ENCODE data around the gene ECHS1.
"Not testable (repeated sequence)": the region's sequence is repeated elsewhere in the genome, so short reads cannot be mapped to it uniquely, and the experiment has no call there.

The ECHS1 gene

DNA sequence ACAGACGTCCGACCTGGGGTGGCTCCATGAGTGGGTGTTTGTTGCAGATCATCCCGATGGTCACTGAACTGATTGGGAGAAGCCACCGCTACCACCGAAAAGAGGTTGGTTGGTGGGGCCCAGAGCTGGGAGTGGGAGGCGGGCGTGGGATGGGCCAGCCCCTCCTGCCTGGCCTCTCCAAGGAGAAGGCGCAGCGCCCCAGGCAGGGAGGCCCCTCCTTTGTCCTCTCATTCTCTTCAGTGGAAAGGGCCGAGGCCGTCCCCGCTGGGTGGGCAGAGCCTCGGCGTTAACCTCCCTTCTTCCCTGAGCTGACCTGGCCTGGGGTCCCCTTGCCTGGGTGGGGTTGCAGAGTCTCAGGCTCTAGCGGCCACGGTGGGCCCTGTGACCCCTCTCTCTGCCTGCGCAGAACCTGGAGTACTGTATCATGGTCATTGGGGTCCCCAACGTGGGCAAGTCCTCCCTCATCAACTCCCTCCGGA is 26.0 kb upstream of the ECHS1 start:
- DNase-seq (ENCODE audit: low read depth, low spot score), result no peak

- DNase-seq (ENCODE audit: low read depth, low spot score), result no peak
Observed at GRCh38 chr10:133397938-133398337, 24.8 kb upstream of the ECHS1 start.

DNA sequence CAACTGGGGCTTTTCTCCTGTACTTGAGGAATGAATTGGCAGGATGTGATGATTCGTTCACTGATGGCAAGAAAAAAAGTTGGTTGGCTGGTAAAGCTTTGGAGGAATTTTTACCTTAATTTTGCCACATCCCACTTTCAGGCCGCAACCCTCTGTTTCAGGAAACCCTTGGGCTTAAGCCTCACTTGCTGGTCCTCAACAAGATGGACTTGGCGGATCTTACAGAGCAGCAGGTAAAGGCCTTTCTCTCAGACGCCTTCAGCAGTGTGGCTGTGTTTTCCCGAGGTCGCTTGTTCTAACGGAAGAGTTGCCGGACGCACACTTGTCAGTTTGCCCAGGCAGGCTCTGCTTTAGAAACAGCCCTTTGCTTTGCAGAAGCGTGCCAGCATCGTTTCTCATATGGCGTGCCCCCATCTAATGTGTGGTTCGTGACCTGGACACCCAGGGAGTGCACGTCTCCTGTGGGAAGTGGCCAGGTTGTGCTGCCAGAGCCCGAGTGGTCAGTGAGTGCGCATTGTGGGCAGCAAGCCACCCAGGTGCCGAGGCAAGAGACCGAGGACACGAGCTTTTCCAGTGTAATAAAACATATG is 23.0 kb upstream of the ECHS1 start:
- no peak for DNase-seq (ENCODE audit: low read depth, low spot score)

DNA sequence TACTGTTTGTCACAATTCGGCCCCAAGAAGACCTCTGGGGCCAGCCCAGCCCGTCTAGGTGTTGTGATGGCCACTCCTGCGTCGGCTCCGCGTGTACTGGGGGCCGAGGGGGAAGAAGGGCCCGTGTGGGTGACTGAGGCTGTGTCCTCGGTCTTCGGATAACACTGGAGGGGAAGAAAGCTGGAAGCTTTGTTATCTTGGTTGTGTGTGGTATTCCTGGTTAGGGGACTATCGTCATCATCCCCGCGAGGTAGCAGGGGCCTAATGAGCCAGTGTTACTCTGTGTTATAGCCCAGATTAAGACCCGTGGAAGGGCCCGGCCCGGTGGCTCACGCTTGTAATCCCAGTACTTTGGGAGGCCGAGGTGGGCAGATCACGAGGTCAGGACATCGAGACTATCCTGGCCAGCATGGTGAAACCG is 21.7 kb upstream of the ECHS1 start:
- no peak for DNase-seq (ENCODE audit: low read depth, low spot score)

DNA sequence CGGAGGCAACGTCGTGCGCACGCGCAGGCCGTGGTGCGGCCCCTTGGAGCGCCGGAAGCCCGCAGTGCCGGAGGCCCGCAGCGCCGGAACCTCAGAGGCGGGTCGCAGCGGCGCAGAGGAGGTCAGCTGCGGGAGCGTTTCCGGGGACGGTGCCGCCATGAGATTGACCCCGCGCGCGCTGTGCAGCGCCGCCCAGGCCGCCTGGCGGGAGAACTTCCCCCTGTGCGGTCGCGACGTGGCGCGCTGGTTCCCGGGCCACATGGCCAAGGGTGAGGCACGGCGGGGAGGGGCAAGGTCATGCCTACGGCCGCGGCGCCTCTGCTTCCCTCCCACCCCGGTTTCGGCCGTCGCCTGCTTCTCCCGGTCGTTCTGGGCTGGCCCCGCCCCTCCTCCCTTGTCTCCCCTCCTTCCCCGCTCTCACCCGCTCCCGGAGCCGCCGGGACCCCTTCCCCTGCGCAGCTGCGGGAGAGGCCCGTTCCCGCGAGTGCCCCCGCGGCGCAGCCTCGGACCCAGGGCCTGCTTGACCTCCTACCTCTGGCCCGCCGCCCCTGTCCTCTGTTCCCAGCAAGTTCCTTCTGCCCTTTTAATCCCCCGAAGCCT is 21.0 kb upstream of the ECHS1 start, which contains the start of gene MTG1:
MTG1 (plus strand) TSS at position 94 of the 600 bp plus-strand sequence; CDS start at position 158, 64 bp downstream.
- DNase-seq (ENCODE audit: low read depth, low spot score), result peak; percentile 86

DNA sequence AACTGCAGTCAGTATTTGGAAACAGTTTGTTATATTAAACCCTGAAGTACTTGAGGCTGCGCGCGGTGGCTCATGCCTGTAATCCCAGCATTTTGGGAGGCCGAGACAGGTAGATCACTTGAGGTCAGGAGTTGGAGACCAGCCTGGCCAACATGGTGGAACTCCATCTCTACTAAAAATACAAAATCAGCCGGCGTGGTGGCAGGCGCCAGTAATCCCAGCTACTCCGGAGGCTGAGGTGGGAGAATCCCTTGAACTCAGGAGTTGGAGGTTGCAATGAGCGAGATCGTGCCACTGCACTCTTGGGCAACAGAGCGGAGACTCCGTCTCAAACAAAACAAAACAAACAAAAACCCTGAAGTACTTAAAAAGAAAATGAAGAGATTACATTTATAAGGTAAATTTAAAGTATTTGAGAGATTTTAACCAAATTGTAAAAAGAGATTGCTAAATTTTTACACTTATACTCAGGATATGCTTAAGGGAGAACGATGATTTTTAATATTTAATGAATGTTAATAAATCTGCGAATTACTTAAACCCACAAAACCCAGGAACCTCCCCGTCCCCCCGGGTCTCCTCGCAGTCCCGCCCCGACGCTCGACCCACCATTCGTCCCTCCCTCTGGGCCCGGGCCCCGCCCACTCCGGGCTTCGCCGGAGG is 20.4 kb upstream of the ECHS1 start:
- DNase-seq (ENCODE audit: low read depth, low spot score), result no peak

DNA sequence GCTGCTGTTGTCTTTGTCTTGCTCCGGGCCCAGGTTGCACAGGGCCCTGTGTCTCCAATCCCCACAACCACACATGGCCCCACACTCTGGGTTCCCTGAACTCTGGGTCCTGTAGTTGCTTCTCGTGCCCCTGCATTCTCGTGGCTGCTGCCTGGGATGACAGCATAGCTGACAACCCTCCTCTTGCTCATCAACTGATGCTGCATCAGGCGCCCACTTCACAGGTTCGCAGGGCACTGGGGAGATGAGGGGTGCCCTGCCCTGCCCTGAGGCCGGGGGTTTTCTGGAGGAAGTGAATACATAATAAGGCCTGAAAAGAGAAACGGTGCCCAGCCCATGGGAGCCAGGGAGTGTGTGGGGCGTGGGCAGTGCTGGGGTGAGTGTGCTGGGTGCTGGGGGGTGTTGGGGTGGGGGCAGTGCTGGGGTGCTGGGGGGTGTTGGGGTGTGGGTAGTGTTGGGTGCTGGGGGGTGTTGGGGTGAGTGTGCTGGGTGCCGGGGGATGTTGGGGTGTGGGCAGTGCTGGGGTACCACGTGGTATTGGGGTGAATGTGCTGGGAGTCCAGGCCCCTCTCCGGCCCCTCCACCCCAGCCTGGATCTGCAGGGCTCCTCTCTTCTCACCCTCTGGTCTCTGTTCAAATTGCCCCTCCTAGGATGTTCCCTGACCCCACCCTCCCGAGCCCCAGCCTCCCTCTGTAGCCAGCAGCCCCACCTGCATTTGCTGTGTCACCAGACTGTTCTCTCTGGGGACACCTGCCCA is 18.8 kb upstream of the ECHS1 start:
- DNase-seq (ENCODE audit: low read depth, low spot score), result no peak

GRCh38 chr10:133391249-133391635 is 18.1 kb upstream of the ECHS1 start:
- DNase-seq (ENCODE audit: low read depth, low spot score), result no peak

- DNase-seq (ENCODE audit: low read depth, low spot score), result no peak
Observed at GRCh38 chr10:133390597-133391248, 17.6 kb upstream of the ECHS1 start.

DNA sequence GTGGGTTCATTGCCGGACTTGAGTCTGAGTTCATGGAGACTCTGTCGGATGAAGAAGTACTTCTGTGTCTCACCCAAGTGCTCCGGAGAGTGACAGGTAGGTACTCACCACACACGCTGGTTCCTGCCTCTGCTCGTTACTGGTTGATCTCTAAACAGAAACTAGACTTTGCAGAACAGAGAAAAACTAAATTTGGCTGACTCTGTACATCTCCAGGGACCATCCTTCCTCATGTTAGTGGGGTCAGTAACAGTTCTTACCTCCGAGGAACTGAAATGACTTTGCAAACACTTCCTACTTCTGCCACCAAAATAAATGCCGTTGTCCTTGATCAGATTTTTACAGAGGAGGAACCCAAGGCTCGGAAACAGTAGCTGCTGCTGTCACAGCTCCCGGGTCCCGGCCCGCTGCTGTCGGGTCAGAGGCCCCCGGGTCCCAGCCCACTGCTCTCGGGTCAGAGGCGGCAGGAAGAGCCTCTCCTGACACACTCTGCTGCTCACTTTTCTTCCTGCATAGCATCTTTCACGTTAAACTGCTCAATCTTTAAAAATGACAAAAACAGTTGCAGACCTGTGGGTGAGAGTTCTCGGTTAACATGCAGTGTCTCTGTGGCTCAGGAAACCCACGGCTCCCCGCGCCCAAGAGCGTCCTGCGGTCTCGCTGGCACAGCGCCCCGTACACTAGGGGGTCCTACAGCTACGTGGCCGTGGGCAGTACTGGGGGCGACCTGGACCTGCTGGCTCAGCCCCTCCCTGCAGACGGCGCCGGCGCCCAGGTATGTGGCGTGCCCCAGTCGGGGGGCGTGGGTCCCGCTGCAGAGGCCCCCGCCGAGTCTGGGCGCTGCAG is 16.0 kb upstream of the ECHS1 start:
- DNase-seq (ENCODE audit: low read depth, low spot score), result no peak

DNA sequence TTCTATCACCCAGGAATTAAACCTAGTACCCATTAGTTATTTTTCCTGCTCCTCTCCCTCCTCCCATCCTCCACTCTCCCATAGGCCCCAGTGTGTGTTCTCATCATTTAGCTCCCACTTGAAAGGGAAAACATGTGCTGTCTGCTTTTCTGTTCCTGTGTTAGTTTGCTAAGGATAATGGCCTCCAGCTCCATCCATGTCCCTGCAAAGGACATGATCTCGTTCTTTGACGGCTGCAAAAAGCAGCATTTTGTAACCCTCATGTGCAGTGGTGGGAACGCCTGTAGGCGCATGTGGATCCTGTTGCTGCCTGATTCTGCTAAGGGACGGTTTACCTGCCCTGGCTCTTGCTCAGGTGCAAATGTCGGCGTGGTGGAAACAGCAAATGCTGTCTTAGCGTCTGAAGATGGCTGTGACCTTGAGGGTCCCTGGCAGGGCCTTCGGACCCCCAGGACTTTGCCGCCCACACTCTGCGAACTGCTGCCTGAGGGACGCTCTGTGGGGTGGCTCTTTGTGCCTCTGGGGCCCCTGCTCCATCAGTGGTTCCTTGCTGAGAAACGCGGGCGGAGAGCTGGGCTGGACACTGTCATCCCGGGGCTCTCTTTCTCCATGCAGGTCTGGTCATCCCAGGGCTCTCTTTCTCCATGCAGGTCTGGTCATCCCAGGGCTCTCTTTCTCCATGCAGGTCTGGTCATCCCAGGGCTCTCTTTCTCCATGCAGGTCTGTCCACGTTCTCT is 15.2 kb upstream of the ECHS1 start:
- no peak for DNase-seq (ENCODE audit: low read depth, low spot score)

DNA sequence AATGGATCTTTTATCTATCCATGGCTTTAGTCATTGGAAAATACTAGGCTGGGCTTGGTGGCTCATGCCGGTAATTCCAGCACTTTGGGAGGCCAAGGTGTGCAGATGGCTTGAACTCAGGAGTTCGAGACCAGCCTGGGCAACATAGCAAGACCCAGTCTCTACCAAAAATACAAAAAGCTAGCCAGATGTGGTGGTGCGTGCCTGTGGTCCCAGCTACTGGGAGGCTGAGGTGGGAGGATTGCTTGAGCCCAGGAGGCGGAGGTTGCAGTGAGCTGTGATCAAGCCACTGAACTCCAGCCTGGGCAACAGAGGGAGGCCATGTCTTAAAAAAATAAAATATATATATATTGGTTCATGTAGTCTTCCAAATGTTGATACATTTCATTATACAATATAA is 13.8 kb upstream of the ECHS1 start:
- DNase-seq (ENCODE audit: low read depth, low spot score), result not testable (repeated sequence)

DNA sequence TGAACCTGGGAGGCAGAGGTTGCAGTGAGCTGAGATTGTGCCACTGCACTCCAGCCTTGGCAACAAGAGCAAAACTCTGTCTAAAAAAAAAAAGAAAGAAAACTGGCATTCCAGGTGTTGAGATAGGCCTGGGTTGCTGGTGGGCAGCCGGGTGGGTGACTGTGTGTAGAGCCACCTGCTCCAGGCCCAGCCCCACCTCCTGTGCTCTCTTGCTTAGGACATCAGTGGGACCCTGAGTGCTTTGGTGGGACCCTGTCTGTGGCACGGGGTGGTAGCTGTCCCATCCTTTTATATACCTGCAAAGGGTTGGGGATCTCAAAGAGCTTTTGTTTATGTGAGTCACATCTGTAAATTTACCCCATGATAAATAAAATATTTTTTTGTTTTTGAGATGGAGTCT is 12.1 kb upstream of the ECHS1 start:
- no peak for DNase-seq (ENCODE audit: low read depth, low spot score)

DNA sequence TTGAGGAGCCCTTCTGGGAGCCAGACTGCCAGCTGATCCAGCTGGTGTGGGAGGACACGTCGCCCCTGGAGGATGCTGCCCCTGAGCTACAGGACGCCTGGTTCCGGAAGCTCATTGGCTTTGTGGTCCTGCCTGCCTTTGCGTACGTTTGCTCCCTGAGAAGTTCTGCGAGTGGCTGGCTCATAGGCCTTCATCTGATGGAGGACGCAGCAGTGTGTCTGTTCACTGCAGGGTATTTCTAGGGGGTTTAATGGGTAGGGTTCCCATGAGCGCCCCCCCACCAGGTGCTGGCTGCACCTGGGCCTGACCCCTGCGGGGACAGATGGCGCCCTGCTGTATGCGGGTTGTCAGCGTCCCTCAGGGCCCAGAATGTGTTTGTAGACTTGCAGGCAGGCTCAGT is 10.9 kb upstream of the ECHS1 start:
- DNase-seq (ENCODE audit: low read depth, low spot score), result no peak

- DNase-seq (ENCODE audit: low read depth, low spot score), result no peak
Observed at GRCh38 chr10:133383551-133383950, 10.4 kb upstream of the ECHS1 start.

DNA sequence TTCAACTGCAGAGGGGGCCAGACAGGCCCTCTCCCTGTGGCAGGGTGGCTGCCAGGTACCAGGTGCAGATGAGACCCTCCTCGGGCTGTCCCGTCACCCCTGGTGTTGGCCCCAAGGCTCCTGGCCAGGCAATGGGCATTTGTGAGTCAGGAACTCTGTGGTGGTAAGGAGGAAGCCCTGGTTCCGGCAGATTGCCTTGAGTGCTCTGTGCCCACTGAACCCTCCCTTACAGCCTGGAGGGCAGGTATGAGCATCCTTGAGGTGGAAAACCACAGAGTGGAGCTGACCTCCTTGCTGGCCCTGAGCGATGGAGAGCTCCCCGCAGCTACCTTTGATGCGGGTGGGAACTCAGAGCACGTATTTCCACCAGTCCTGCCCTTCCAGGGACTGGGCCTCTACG is 7.9 kb upstream of the ECHS1 start:
- no peak for DNase-seq (ENCODE audit: low read depth, low spot score)

DNA sequence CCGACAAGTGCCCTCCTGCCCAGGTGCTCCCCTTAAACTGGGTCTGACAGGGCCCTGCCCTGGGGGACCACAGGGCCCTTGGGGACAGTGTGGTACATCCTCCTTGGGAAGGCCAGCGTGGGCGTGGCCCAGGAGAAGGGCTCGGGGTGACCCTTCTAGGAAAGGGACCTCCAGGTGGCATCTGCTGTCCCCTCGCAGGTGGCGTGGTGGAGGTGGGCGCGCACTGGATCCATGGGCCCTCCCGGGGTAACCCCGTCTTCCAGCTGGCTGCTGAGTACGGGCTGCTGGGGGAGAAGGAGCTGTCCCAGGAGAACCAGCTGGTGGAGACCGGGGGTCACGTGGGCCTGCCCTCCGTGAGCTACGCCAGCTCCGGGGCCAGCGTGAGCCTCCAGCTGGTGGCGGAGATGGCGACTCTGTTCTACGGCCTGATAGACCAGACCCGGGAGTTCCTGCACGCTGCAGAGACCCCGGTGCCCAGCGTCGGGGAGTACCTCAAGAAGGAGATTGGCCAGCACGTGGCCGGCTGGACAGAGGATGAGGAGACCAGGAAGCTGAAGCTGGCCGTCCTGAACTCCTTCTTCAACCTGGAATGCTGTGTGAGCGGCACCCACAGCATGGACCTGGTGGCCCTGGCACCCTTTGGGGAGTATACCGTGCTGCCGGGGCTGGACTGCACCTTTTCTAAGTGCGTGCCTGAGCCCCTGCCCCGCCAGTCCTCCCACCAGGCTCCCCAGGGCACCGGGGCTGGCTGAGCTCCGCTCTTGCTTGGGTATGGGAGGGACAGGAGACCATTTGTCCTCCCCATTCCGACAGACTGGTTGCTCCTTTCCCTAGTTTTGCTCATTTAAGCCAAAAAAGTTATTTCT is 6.9 kb upstream of the ECHS1 start:
- DNase-seq (ENCODE audit: low read depth, low spot score), result no peak

DNA sequence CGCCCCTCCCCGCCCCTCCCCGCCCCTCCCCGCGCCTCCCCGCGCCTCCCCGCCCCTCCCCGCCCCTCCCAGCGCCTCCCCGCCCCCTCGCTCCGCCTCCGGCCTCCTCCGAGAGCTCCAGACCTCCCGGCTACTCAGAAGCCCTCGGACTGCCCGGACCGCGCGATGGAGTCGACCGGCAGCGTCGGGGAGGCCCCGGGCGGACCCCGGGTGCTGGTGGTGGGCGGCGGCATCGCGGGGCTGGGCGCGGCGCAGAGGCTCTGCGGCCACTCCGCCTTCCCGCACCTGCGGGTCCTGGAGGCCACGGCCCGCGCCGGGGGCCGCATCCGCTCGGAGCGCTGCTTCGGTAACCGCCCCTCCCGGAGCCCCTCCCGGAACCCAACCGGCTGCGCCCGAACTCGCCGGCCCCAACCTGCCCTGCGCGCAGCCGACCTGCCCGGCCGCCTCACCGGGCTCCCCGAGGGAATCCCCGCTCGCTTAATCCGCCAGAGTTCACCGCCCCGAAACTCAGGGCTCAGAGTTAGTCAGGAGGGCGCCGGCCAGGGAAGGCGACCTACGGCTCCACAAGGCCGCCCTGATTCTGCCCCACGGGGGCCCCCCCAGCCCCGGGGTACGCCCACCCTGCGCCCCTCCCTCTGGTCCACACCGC is 6.1 kb upstream of the ECHS1 start, which contains the start of gene PAOX:
PAOX (plus strand) TSS at position 111 of the 649 bp plus-strand sequence; CDS start at position 166, 55 bp downstream.
- DNase-seq (ENCODE audit: low read depth, low spot score), result no peak

All from activated naive CD8-positive, alpha-beta T cell treated with anti-CD3 and anti-CD28 coated beads, Interleukin-2, amount 50 U/mL, for 16 hours (primary cell).